Keratinocyte (primary cell): Measurements from ENCODE around the gene HPD. TPM values are rescaled to one million over a fixed set of nuclear protein-coding genes. Genes with fewer than 3 reads are reported as not detected.

Experiments
- DNase-seq: peaks from one replicate; pipeline ENCODE4 v3.0.0-alpha.2; 2011; ENCODE audit warnings: low read depth, missing footprints, low spot score
- FAIRE-seq: peaks from 2 replicates; lab custom pipeline; 2011; peaks lifted over from hg19 to GRCh38; lab: Jason Lieb, UNC
- H2AFZ ChIP-seq: 2 replicates; pipeline ENCODE4 v1.6.0; 2012; ENCODE audit warnings: low read length, control low read depth, inconsistent platforms; ENCODE audit not compliant: control insufficient read depth
- H3K27ac ChIP-seq: 2 replicates; pipeline ENCODE4 v1.5.1; 2011; ENCODE audit warnings: low read length; ENCODE audit not compliant: control insufficient read depth, insufficient read depth
- H3K27me3 ChIP-seq: 3 replicates; pipeline ENCODE4 v1.6.0; 2011; ENCODE audit warnings: low read length; ENCODE audit not compliant: control insufficient read depth, insufficient read depth; ENCODE audit errors: extremely low read depth
- H3K36me3 ChIP-seq, 2 experiments: 2 replicates in 1 of 2; 3 replicates in 1 of 2; pipeline ENCODE4 v1.5.1; 2011; ENCODE audit warnings: low read length in 2 of 2, mild to moderate bottlenecking in 1 of 2; ENCODE audit not compliant: control insufficient read depth in 2 of 2, insufficient read depth in 2 of 2; ENCODE audit errors: extremely low read depth in 1 of 2
- H3K4me1 ChIP-seq: 3 replicates; pipeline ENCODE4 v1.5.1; 2011; ENCODE audit warnings: low read length; ENCODE audit not compliant: control insufficient read depth, insufficient read depth; ENCODE audit errors: extremely low read depth
- H3K4me2 ChIP-seq: 3 replicates; pipeline ENCODE4 v1.6.0; 2011; ENCODE audit warnings: low read depth, low read length; ENCODE audit not compliant: control insufficient read depth, insufficient read depth; ENCODE audit errors: extremely low read depth
- H3K4me3 ChIP-seq, 3 experiments: fragments of 200-600 bp in 1 of 3; sonication (generic) in 1 of 3; 2 replicates in 2 of 3; 3 replicates in 1 of 3; pipeline ENCODE4 v1.5.1; 2011 to 2016; ENCODE audit warnings: low read length in 3 of 3, mild to moderate bottlenecking in 3 of 3, control low read depth in 2 of 3, inconsistent platforms in 1 of 3, low read depth in 1 of 3, mixed read lengths in 1 of 3, mixed run types in 1 of 3, moderate library complexity in 1 of 3; ENCODE audit not compliant: control insufficient read depth in 2 of 3, insufficient read depth in 2 of 3; ENCODE audit errors: extremely low read depth in 1 of 3
- H3K79me2 ChIP-seq: 2 replicates; pipeline ENCODE4 v1.6.0; 2012; ENCODE audit warnings: low read length; ENCODE audit not compliant: control insufficient read depth, insufficient read depth
- H3K9ac ChIP-seq: 3 replicates; pipeline ENCODE4 v1.6.0; 2011; ENCODE audit warnings: low read length; ENCODE audit not compliant: control insufficient read depth, insufficient read depth; ENCODE audit errors: extremely low read depth
- H3K9me1 ChIP-seq: 3 replicates; pipeline ENCODE4 v1.6.0; 2011; ENCODE audit warnings: low read length; ENCODE audit not compliant: control insufficient read depth, insufficient read depth; ENCODE audit errors: extremely low read depth
- H3K9me3 ChIP-seq: 2 replicates; pipeline ENCODE4 v1.5.1; 2012; ENCODE audit warnings: low read depth, low read length; ENCODE audit not compliant: control insufficient read depth
- H4K20me1 ChIP-seq: 3 replicates; pipeline ENCODE4 v1.6.0; 2011; ENCODE audit warnings: low read length; ENCODE audit not compliant: control insufficient read depth, insufficient read depth; ENCODE audit errors: extremely low read depth
- CTCF ChIP-seq, 3 experiments: IDR thresholded peaks in 1 of 3; conservative IDR thresholded peaks in 1 of 3; optimal IDR thresholded peaks in 1 of 3; 2 replicates in 2 of 3; 3 replicates in 1 of 3; pipeline versions ENCODE3 to v1.5.1; 2011; ENCODE audit warnings: low read length in 3 of 3, mild to moderate bottlenecking in 3 of 3, moderate library complexity in 2 of 3, control low read depth in 1 of 3, inconsistent platforms in 1 of 3; ENCODE audit not compliant: insufficient read depth in 2 of 3; ENCODE audit errors: extremely low read depth in 1 of 3
- EZH2 ChIP-seq: IDR thresholded peaks from one replicate; pipeline ENCODE4 v1.6.1; 2012; ENCODE audit warnings: inconsistent platforms, mild to moderate bottlenecking, low read length, moderate library complexity
- dilution Hi-C: fragments of 300-500 bp; cut with MboI; formaldehyde crosslinking; loops from one replicate; pipeline ENCODE4 v1.7.0; 2020; ENCODE audit warnings: low sequenced_read_pairs; ENCODE audit not compliant: extremely low pct_ligation_motif_present
- polyA plus RNA-seq, 5 experiments: library from polyadenylated mRNA; depleted of rRNA in 3 of 5; stranded (reverse) in 3 of 5; stranded (forward) in 1 of 5; unstranded in 1 of 5; fragments of >200 nt; gene quantifications; 1 replicate in 1 of 5; 2 replicates in 3 of 5; 3 replicates in 1 of 5; pipeline versions ENCODE4 v1.2.1 to v1.2.3, GENCODE V29; 2011 to 2012; ENCODE audit warnings: missing spikeins in 2 of 5, low read depth in 1 of 5, low replicate concordance in 1 of 5

The HPD gene
- polyA plus RNA-seq, 1 donor (not counting 4 experiments of a cell fraction or from before 2014, with no cell fraction given), result not detected

- H3K9ac ChIP-seq, result no peak overlapping the region
- TF ChIP-seq CTCF (optimal IDR thresholded peaks at IDR 0.05 in 1 of 3, IDR thresholded peaks at IDR 0.05 in 1 of 3, conservative IDR thresholded peaks at IDR 0.05 in 1 of 3; ENCODE audit: extremely low read depth in 1 of 3, insufficient read depth in 2 of 3, low read length in 3 of 3) (no peak), EZH2 (no peak)
- H3K27me3 ChIP-seq, result no peaks in the 10 kb centered on the region
- no peak overlapping the region for H3K4me2 ChIP-seq
- DNase-seq (no peak), FAIRE-seq (no peak)
- no peaks in the 10 kb centered on the region for H3K9me3 ChIP-seq
- no peaks in the 10 kb centered on the region for H3K9me1 ChIP-seq
- no peak overlapping the region for H3K27ac ChIP-seq
- H2AFZ ChIP-seq, result no peak overlapping the region
- H3K36me3 ChIP-seq, result no peaks in the 10 kb centered on the region
- no peak overlapping the region for H3K4me3 ChIP-seq
- H3K79me2 ChIP-seq, result no peaks in the 10 kb centered on the region
- no peaks in the 10 kb centered on the region for H4K20me1 ChIP-seq
- peaks cover 5% of the 10 kb centered on the region for H3K4me1 ChIP-seq
- dilution Hi-C loops, result no loop called here
Observed at GRCh38 chr12:121838126-121838525, 20.5 kb downstream of the HPD start.

GRCh38 chr12:121837680-121838079 lies 21.0 kb downstream of the HPD start:
- Histone ChIP-seq H3K36me3 (no peaks in the 10 kb centered on the region), H3K4me2 (no peak overlapping the region), H4K20me1 (no peaks in the 10 kb centered on the region), H3K4me3 (no peak overlapping the region), H3K27me3 (no peaks in the 10 kb centered on the region), H3K27ac (no peak overlapping the region), H2AFZ (no peak overlapping the region), H3K9me1 (no peaks in the 10 kb centered on the region), H3K9ac (no peak overlapping the region), H3K4me1 (peaks cover 5% of the 10 kb centered on the region), H3K9me3 (no peaks in the 10 kb centered on the region), H3K79me2 (no peaks in the 10 kb centered on the region)
- DNase-seq, result no peak
- no peak for TF ChIP-seq EZH2
- dilution Hi-C loops, result no loop called here
- FAIRE-seq, result no peak

GRCh38 chr12:121831571-121832245 lies 27.0 kb downstream of the HPD start:
- Histone ChIP-seq H3K4me2 (no peak overlapping the region), H3K27ac (no peak overlapping the region), H3K27me3 (no peaks in the 10 kb centered on the region), H4K20me1 (peaks cover 3% of the 10 kb centered on the region), H3K4me1 (no peaks in the 10 kb centered on the region), H3K9ac (no peak overlapping the region), H3K36me3 (peaks cover 19 to 28% of the 10 kb centered on the region in 2 experiments), H2AFZ (no peak overlapping the region), H3K9me1 (no peaks in the 10 kb centered on the region), H3K9me3 (no peaks in the 10 kb centered on the region), H3K79me2 (no peaks in the 10 kb centered on the region), H3K4me3 (no peak overlapping the region)
- no peak for FAIRE-seq
- dilution Hi-C loops, result no loop called here
- no peak for DNase-seq
- TF ChIP-seq CTCF (optimal IDR thresholded peaks at IDR 0.05 in 1 of 3, IDR thresholded peaks at IDR 0.05 in 1 of 3, conservative IDR thresholded peaks at IDR 0.05 in 1 of 3; ENCODE audit: extremely low read depth in 1 of 3, insufficient read depth in 2 of 3, low read length in 3 of 3), result no peak
- no peak for TF ChIP-seq EZH2
